ENCODE measurements around the gene TMEM18. TPM values are rescaled to one million over a fixed set of nuclear protein-coding genes. Genes with fewer than 3 reads are reported as not detected.

TMEM18 gene
- total RNA-seq, 1 donor from 2014 or later, result 10.3 TPM

GRCh38 chr2:673016-673415 is 4.2 kb downstream of the TMEM18 start:
- no peak for DNase-seq (ENCODE audit: low read depth in 2 of 2)

- no peak for DNase-seq (ENCODE audit: low read depth in 2 of 2)
Observed at GRCh38 chr2:672606-672905, 4.7 kb downstream of the TMEM18 start.

- DNase-seq (ENCODE audit: low read depth in 2 of 2), result no peak
Observed at GRCh38 chr2:671787-672605, 5.2 kb downstream of the TMEM18 start.

GRCh38 chr2:671072-671471 is 6.1 kb downstream of the TMEM18 start:
- no peak for DNase-seq (ENCODE audit: low read depth in 2 of 2)

- DNase-seq (ENCODE audit: low read depth in 2 of 2), result no peak
Observed at GRCh38 chr2:670637-671036, 6.6 kb downstream of the TMEM18 start.

GRCh38 chr2:669323-669722 is 7.9 kb downstream of the TMEM18 start:
- peak; percentile 11 to 62 for DNase-seq (ENCODE audit: low read depth in 2 of 2)

GRCh38 chr2:668000-668398 is 9.2 kb downstream of the TMEM18 start:
- DNase-seq (ENCODE audit: low read depth in 2 of 2), result no peak

GRCh38 chr2:667332-667999 is 9.7 kb downstream of the TMEM18 start:
- DNase-seq (ENCODE audit: low read depth in 2 of 2), result peak; percentile 78 to 80

- no peak for DNase-seq (ENCODE audit: low read depth in 2 of 2)
Observed at GRCh38 chr2:666441-666840, 10.8 kb downstream of the TMEM18 start.

GRCh38 chr2:665340-666073 is 11.7 kb downstream of the TMEM18 start:
- no peak for DNase-seq (ENCODE audit: low read depth in 2 of 2)

- no peak for DNase-seq (ENCODE audit: low read depth in 2 of 2)
Observed at GRCh38 chr2:664063-664462, 13.1 kb downstream of the TMEM18 start.

GRCh38 chr2:663221-663620 is 14.0 kb downstream of the TMEM18 start:
- no peak for DNase-seq (ENCODE audit: low read depth in 2 of 2)

GRCh38 chr2:661360-661635 is 15.9 kb downstream of the TMEM18 start:
- no peak for DNase-seq (ENCODE audit: low read depth in 2 of 2)

- DNase-seq (ENCODE audit: low read depth in 2 of 2), result no peak
Observed at GRCh38 chr2:660586-661359, 16.4 kb downstream of the TMEM18 start.

- DNase-seq (ENCODE audit: low read depth in 2 of 2), result no peak
Observed at GRCh38 chr2:660029-660428, 17.2 kb downstream of the TMEM18 start.

GRCh38 chr2:658426-658825 is 18.8 kb downstream of the TMEM18 start:
- no peak for DNase-seq (ENCODE audit: low read depth in 2 of 2)

- no peak for DNase-seq (ENCODE audit: low read depth in 2 of 2)
Observed at GRCh38 chr2:657766-658165, 19.4 kb downstream of the TMEM18 start.

- DNase-seq (ENCODE audit: low read depth in 2 of 2), result no peak
Observed at GRCh38 chr2:656676-657075, 20.5 kb downstream of the TMEM18 start.

GRCh38 chr2:655626-656025 is 21.6 kb downstream of the TMEM18 start:
- DNase-seq (ENCODE audit: low read depth in 2 of 2), result no peak

- no peak for DNase-seq (ENCODE audit: low read depth in 2 of 2)
Observed at GRCh38 chr2:654896-655295, 22.3 kb downstream of the TMEM18 start.

- no peak for DNase-seq (ENCODE audit: low read depth in 2 of 2)
Observed at GRCh38 chr2:653645-654425, 23.4 kb downstream of the TMEM18 start.
